H1 (cell line): Measurements from ENCODE around the gene PTF1A. TPM values are rescaled to one million over a fixed set of nuclear protein-coding genes. Genes with fewer than 3 reads are reported as not detected.

ENCODE experiments used
- CTCF ChIA-PET: fragments of 300-600 bp; sonication (Branson Sonifier 250); formaldehyde crosslinking; loops from one replicate; lab custom pipeline; 2021; ENCODE audit not compliant: partially characterized antibody; lab: Charles Lee
- POLR2A ChIA-PET: fragments of 300-600 bp; sonication (Branson Sonifier 250); formaldehyde crosslinking; loops from one replicate; lab custom pipeline; 2021; ENCODE audit warnings: inconsistent platforms; ENCODE audit not compliant: partially characterized antibody; lab: Charles Lee
- DNase-seq, 2 experiments: peaks; one replicate each; pipeline versions ENCODE4 v3.0.0 to v3.0.0-alpha.2; 2010 to 2022; ENCODE audit warnings: low spot score in 2 of 2, low read depth in 1 of 2, mixed read lengths in 1 of 2
- FAIRE-seq: peaks from 2 replicates; lab custom pipeline; 2011; peaks lifted over from hg19 to GRCh38; lab: Jason Lieb, UNC
- H2AFZ ChIP-seq: 2 replicates; pipeline ENCODE4 v1.8.1; 2012; ENCODE audit warnings: low read length, inconsistent platforms
- H2AK5ac ChIP-seq: 2 replicates; pipeline ENCODE4 v1.6.1; 2013; ENCODE audit warnings: low read depth, low read length
- H2BK120ac ChIP-seq: replicated peaks from 2 replicates; pipeline ENCODE3; 2013; ENCODE audit warnings: low read depth, low read length, inconsistent platforms
- H2BK12ac ChIP-seq: 2 replicates; pipeline ENCODE4 v1.6.1; 2013; ENCODE audit warnings: low read depth, low read length
- H2BK15ac ChIP-seq: 2 replicates; pipeline ENCODE4 v1.6.1; 2013; ENCODE audit warnings: low read length
- H2BK20ac ChIP-seq: 2 replicates; pipeline ENCODE4 v1.6.1; 2013; ENCODE audit warnings: low read length
- H2BK5ac ChIP-seq: 2 replicates; pipeline ENCODE4 v1.6.1; 2013; ENCODE audit warnings: low read depth, low read length
- H3K14ac ChIP-seq: 2 replicates; pipeline ENCODE4 v1.6.1; 2013; ENCODE audit warnings: inconsistent platforms; ENCODE audit not compliant: insufficient read length
- H3K18ac ChIP-seq: 2 replicates; pipeline ENCODE4 v1.6.1; 2013; ENCODE audit warnings: low read length; ENCODE audit errors: extremely low read depth
- H3K23ac ChIP-seq: 2 replicates; pipeline ENCODE4 v1.6.1; 2013; ENCODE audit warnings: inconsistent platforms; ENCODE audit not compliant: insufficient read length
- H3K23me2 ChIP-seq: 2 replicates; pipeline ENCODE4 v1.6.1; 2013; ENCODE audit warnings: low read depth, low read length
- H3K27ac ChIP-seq: 2 replicates; pipeline ENCODE4 v1.6.1; 2011; ENCODE audit warnings: low read depth, low read length, inconsistent platforms
- H3K27me3 ChIP-seq, 4 experiments: replicated peaks in 1 of 4; 1 replicate in 1 of 4; 2 replicates in 3 of 4; pipeline versions ENCODE4 v1.6.1 to v1.8.1; 2011 to 2013; ENCODE audit warnings: low read length in 3 of 4, mild to moderate bottlenecking in 3 of 4, inconsistent platforms in 2 of 4, mixed read lengths in 2 of 4, moderate library complexity in 1 of 4; ENCODE audit not compliant: control insufficient read depth in 3 of 4, insufficient read depth in 3 of 4; ENCODE audit errors: extremely low read depth in 1 of 4
- H3K36me3 ChIP-seq, 4 experiments: 2 replicates each; pipeline versions ENCODE4 v1.6.1 to v1.8.1; 2011 to 2013; ENCODE audit warnings: mild to moderate bottlenecking in 4 of 4, low read length in 3 of 4, moderate library complexity in 2 of 4, control low read depth in 1 of 4, inconsistent platforms in 1 of 4; ENCODE audit not compliant: insufficient read depth in 4 of 4, control insufficient read depth in 2 of 4
- H3K4ac ChIP-seq: replicated peaks from 2 replicates; pipeline ENCODE3; 2013; ENCODE audit warnings: low read length, low read depth, mixed read lengths, inconsistent platforms; ENCODE audit not compliant: insufficient read length
- H3K4me1 ChIP-seq, 4 experiments: replicated peaks in 1 of 4; 1 replicate in 1 of 4; 2 replicates in 3 of 4; pipeline versions ENCODE4 v1.6.1 to v1.8.1; 2011 to 2013; ENCODE audit warnings: low read length in 3 of 4, inconsistent platforms in 2 of 4, mixed read lengths in 1 of 4; ENCODE audit not compliant: insufficient read depth in 4 of 4, control insufficient read depth in 3 of 4
- H3K4me2 ChIP-seq, 2 experiments: 2 replicates each; pipeline versions ENCODE4 v1.6.1 to v1.8.1; 2011 to 2013; ENCODE audit warnings: low read depth in 2 of 2, low read length in 2 of 2, control low read depth in 1 of 2, inconsistent platforms in 1 of 2, mild to moderate bottlenecking in 1 of 2; ENCODE audit not compliant: insufficient read depth in 1 of 2
- H3K4me3 ChIP-seq, 4 experiments: fragments of 200-600, 300-600 bp in 1 of 4; sonication (generic), shearing (Covaris generic), sonication (Bioruptor Twin) in 1 of 4; 2 replicates each; pipeline versions ENCODE4 v1.5.1 to v1.8.1; 2011 to 2016; ENCODE audit warnings: low read length in 4 of 4, low read depth in 3 of 4, control low read depth in 2 of 4, inconsistent platforms in 2 of 4, mild to moderate bottlenecking in 2 of 4, mixed read lengths in 1 of 4, moderate library complexity in 1 of 4; ENCODE audit not compliant: insufficient read depth in 2 of 4; ENCODE audit errors: extremely low read depth in 1 of 4
- H3K56ac ChIP-seq: replicated peaks from 2 replicates; pipeline ENCODE3; 2013; ENCODE audit warnings: low read depth, mild to moderate bottlenecking, mixed read lengths, low read length, inconsistent platforms; ENCODE audit not compliant: insufficient read length
- H3K79me1 ChIP-seq: 2 replicates; pipeline ENCODE4 v1.6.1; 2013; ENCODE audit warnings: low read depth, low read length, control low read depth
- H3K79me2 ChIP-seq, 2 experiments: 2 replicates each; pipeline versions ENCODE4 v1.6.1 to v1.8.1; 2012 to 2013; ENCODE audit warnings: low read length in 2 of 2, mild to moderate bottlenecking in 2 of 2, inconsistent platforms in 1 of 2; ENCODE audit not compliant: insufficient read depth in 2 of 2, control insufficient read depth in 1 of 2
- H3K9ac ChIP-seq, 4 experiments: replicated peaks in 1 of 4; 1 replicate in 1 of 4; 2 replicates in 3 of 4; pipeline versions ENCODE4 v1.6.1 to v1.8.1; 2011 to 2013; ENCODE audit warnings: low read depth in 3 of 4, low read length in 3 of 4, control low read depth in 2 of 4, mild to moderate bottlenecking in 2 of 4, moderate library complexity in 2 of 4, inconsistent platforms in 1 of 4; ENCODE audit errors: extremely low read depth in 1 of 4
- H3K9me3 ChIP-seq, 2 experiments: 2 replicates each; pipeline versions ENCODE4 v1.6.1 to v1.8.1; 2012 to 2013; ENCODE audit warnings: mild to moderate bottlenecking in 2 of 2, moderate library complexity in 2 of 2, control low read depth in 1 of 2, inconsistent platforms in 1 of 2, low read depth in 1 of 2, low read length in 1 of 2, mixed read lengths in 1 of 2; ENCODE audit not compliant: insufficient read depth in 2 of 2
- H4K20me1 ChIP-seq, 2 experiments: replicated peaks in 1 of 2; 2 replicates each; pipeline versions ENCODE3 to v1.8.1; 2011 to 2013; ENCODE audit warnings: inconsistent platforms in 2 of 2, low read length in 2 of 2, mild to moderate bottlenecking in 1 of 2; ENCODE audit not compliant: insufficient read depth in 2 of 2, control insufficient read depth in 1 of 2
- H4K5ac ChIP-seq: 2 replicates; pipeline ENCODE4 v1.6.1; 2013; ENCODE audit warnings: low read length, low read depth, mixed read lengths, inconsistent platforms; ENCODE audit not compliant: insufficient read length
- H4K8ac ChIP-seq: 2 replicates; pipeline ENCODE4 v1.8.0; 2013; ENCODE audit warnings: mild to moderate bottlenecking, moderate library complexity, low read length, inconsistent platforms; ENCODE audit not compliant: insufficient read depth; ENCODE audit errors: extremely low read depth
- H4K91ac ChIP-seq: replicated peaks from 2 replicates; pipeline ENCODE3; 2013; ENCODE audit warnings: low read length, mixed read lengths, inconsistent platforms; ENCODE audit not compliant: insufficient read length
- EP300 ChIP-seq, 2 experiments: IDR thresholded peaks; 1 replicate in 1 of 2; 2 replicates in 1 of 2; pipeline ENCODE4 v1.6.1; 2011 to 2012; ENCODE audit warnings: low read depth in 2 of 2, low read length in 2 of 2, mild to moderate bottlenecking in 2 of 2, borderline replicate concordance in 1 of 2, inconsistent platforms in 1 of 2, moderate library complexity in 1 of 2
- RNF2 ChIP-seq: fragments of 200-900, 300-1000 bp; sonication (generic); IDR thresholded peaks from 2 replicates; pipeline ENCODE4 v1.7.1; 2016; ENCODE audit warnings: borderline replicate concordance, low read depth, mild to moderate bottlenecking, antibody characterized with exemption, low read length; ENCODE audit not compliant: poor library complexity, severe bottlenecking; ENCODE audit errors: missing control alignments
- SUZ12 ChIP-seq: fragments of 200-600 bp; sonication (generic); IDR thresholded peaks from 2 replicates; pipeline ENCODE4 v1.6.1; 2012; ENCODE audit warnings: mild to moderate bottlenecking, inconsistent platforms, low read length, moderate library complexity, mixed read lengths
- WGBS, 2 experiments: shearing (Covaris generic) in 1 of 2; methylation state at CpG; one replicate each; pipeline versions ENCODE4 v1.1.6 to v1.1.7; 2013 to 2015; ENCODE audit warnings: low lambda C conversion rate in 2 of 2, mixed read lengths in 2 of 2, inconsistent platforms in 1 of 2, low coverage in 1 of 2, missing lambda C conversion rate in 1 of 2; ENCODE audit not compliant: insufficient replicate concordance in 2 of 2, insufficient coverage in 1 of 2, insufficient read length in 1 of 2; ENCODE audit errors: extremely low coverage in 1 of 2, missing lambda C conversion rate in 1 of 2; 5-methylcytosine and 5-hydroxymethylcytosine counted together
- polyA plus RNA-seq, 7 experiments: library from polyadenylated mRNA; depleted of rRNA in 3 of 7; stranded (reverse) in 5 of 7; unstranded in 2 of 7; fragments of >200 nt in 5 of 7; fragments of 200-250 nt in 2 of 7; gene quantifications; 1 replicate in 5 of 7; 2 replicates in 1 of 7; 4 replicates in 1 of 7; pipeline versions ENCODE4 v1.2.1 to v1.2.3, GENCODE V29; 2011 to 2013; ENCODE audit warnings: missing spikeins in 2 of 7, mixed read lengths in 2 of 7
- total RNA-seq: library from RNA; stranded (reverse); fragmentation: NEBNext Ultra II Directional; extraction: Animal tissue kit (Norgen Biotek cat#: 25700); gene quantifications from 2 replicates; pipeline ENCODE4 v1.2.1, GENCODE V29; 2021

PTF1A gene
- total and polyA plus RNA-seq, 2 of the 8 experiments (the other 6 are each of a cell fraction or from before 2014, with no cell fraction given): not detected

DNA sequence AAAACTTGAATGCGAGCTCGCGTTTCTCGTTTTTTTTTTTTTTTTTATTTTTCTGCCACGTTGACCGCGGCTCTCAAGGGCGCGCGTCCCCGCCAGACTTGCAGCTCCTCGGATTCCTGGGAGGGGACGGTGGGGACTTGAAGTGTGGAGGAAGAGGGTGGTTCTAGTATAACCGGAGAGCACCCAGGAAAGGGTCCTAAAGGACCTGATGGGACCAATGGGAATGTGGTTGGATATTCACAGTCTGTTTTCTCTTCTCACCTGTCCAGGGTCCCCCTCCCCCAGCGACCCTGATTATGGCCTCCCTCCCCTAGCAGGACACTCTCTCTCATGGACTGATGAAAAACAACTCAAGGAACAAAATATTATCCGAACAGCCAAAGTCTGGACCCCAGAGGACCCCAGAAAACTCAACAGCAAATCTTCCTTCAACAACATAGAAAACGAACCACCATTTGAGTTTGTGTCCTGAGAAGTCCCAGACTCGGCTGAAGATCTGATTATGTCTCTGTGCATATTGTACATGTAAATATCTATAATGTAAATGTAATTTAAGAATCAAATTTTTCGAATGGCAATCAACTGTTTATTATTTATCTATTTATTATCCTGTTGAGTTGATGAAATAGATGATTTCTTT is 1.4 kb downstream of the PTF1A start:
- Histone ChIP-seq H2BK15ac (no peak overlapping the region), H4K8ac (no peak overlapping the region; the same call in 1 of the 2 replicates), H3K14ac (no peak overlapping the region), H3K79me2 (no peaks in the 10 kb centered on the region), H3K4me2 (peak overlapping the region; percentile 65 to 76), H4K91ac (no peak overlapping the region), H3K4me3 (peak overlapping the region in 1 of 4 experiments; percentile 48; a peak in 3 of 8 replicates), H2BK12ac (no peak overlapping the region), H2AFZ (no peak overlapping the region), H4K20me1 (peaks cover 22 to 30% of the 10 kb centered on the region in 2 experiments), H2BK120ac (no peak overlapping the region), H3K36me3 (peaks cover 0 to 13% (median 0%) of the 10 kb centered on the region in 4 experiments; a peak in 1 of 8 replicates), H3K4ac (no peak overlapping the region), H3K23me2 (peaks cover 5% of the 10 kb centered on the region; the same call in 1 of the 2 replicates), H3K18ac (no peak overlapping the region), H2BK20ac (no peak overlapping the region), H4K5ac (no peak overlapping the region), H3K9ac (no peak overlapping the region), H3K23ac (no peak overlapping the region), H2AK5ac (no peak overlapping the region), H2BK5ac (no peak overlapping the region), H3K79me1 (no peaks in the 10 kb centered on the region), H3K27me3 (peaks cover 97 to 100% (median 99%) of the 10 kb centered on the region in 4 experiments), H3K56ac (no peak overlapping the region), H3K27ac (no peak overlapping the region), H3K9me3 (no peaks in the 10 kb centered on the region), H3K4me1 (peaks cover 6 to 19% (median 10%) of the 10 kb centered on the region in 4 experiments)
- POLR2A ChIA-PET: interaction anchor here (1.2 kb wide), 1 partner anchor 20 kb away, joined by 3 read pairs; no protein-coding TSS in a partner anchor
- no peak for FAIRE-seq
- TF ChIP-seq EP300 (IDR thresholded peaks at IDR 0.05; ENCODE audit: borderline replicate concordance in 1 of 2, low read depth in 2 of 2, low read length in 2 of 2): no peak
- TF ChIP-seq RNF2: peak; percentile 91
- peak; percentile 20; the same call in 1 of the 2 replicates for TF ChIP-seq SUZ12
- 11% methylated on average over 12 of the region's 19 CpGs; no CpG with 5 or more reads in 1 of the 2 experiments for WGBS, 2 experiments
- CTCF ChIA-PET: interaction anchor here (0.6 to 1.9 kb wide), 4 partner anchors 16 to 125 kb away, joined by 3 to 6 read pairs (median 5); no protein-coding TSS in a partner anchor
- DNase-seq: no peak
